ENCODE measurements around the gene GAS1. TPM values are rescaled to one million over a fixed set of nuclear protein-coding genes. Genes with fewer than 3 reads are reported as not detected.
A peak's percentile ranks its signal among the peaks of the same experiment; 100 is the strongest.

Gene GAS1
- total RNA-seq, 1 donor from 2014 or later = 190 TPM

- no peak for DNase-seq (ENCODE audit: low read depth)
Measured at GRCh38 chr9:86926145-86926544, 21.2 kb downstream of the GAS1 start.

- peak; percentile 47 for DNase-seq (ENCODE audit: low read depth)
Measured at GRCh38 chr9:86925686-86926085, 21.6 kb downstream of the GAS1 start.

- peak; percentile 8 for DNase-seq (ENCODE audit: low read depth)
Measured at GRCh38 chr9:86924206-86924605, 23.1 kb downstream of the GAS1 start.

GRCh38 chr9:86921151-86921923, 26.0 kb downstream of the GAS1 start:
- DNase-seq (ENCODE audit: low read depth) = no peak

GRCh38 chr9:86918556-86918955, 28.8 kb downstream of the GAS1 start:
- DNase-seq (ENCODE audit: low read depth) = no peak

- no peak for DNase-seq (ENCODE audit: low read depth)
Measured at GRCh38 chr9:86912210-86912609, 35.1 kb downstream of the GAS1 start.

- no peak for DNase-seq (ENCODE audit: low read depth)
Measured at GRCh38 chr9:86909388-86909787, 37.9 kb downstream of the GAS1 start.

- no peak for DNase-seq (ENCODE audit: low read depth)
Measured at GRCh38 chr9:86908261-86908660, 39.0 kb downstream of the GAS1 start.

- DNase-seq (ENCODE audit: low read depth) = no peak
Measured at GRCh38 chr9:86907346-86907745, 40.0 kb downstream of the GAS1 start.

GRCh38 chr9:86903734-86904085, 43.6 kb downstream of the GAS1 start:
- peak; percentile 25 for DNase-seq (ENCODE audit: low read depth)

- no peak for DNase-seq (ENCODE audit: low read depth)
Measured at GRCh38 chr9:86902991-86903733, 44.1 kb downstream of the GAS1 start.

- DNase-seq (ENCODE audit: low read depth) = no peak
Measured at GRCh38 chr9:86902586-86902985, 44.7 kb downstream of the GAS1 start.

GRCh38 chr9:86902176-86902575, 45.1 kb downstream of the GAS1 start:
- DNase-seq (ENCODE audit: low read depth) = no peak

GRCh38 chr9:86901511-86901910, 45.8 kb downstream of the GAS1 start:
- DNase-seq (ENCODE audit: low read depth) = no peak
